Activated CD4-positive, CD25-positive, alpha-beta regulatory T cell (primary cell): ENCODE data around the gene MILR1.
"Not testable (repeated sequence)": the region's sequence is repeated elsewhere in the genome, so short reads cannot be mapped to it uniquely, and the experiment has no call there.

ENCODE experiments used
- DNase-seq, 4 experiments: peaks; one replicate each; lab custom pipeline; 2025; lab: John Stamatoyannopoulos, UW

The MILR1 gene

GRCh38 chr17:64428406-64428805, 20.5 kb upstream of the MILR1 start:
- DNase-seq, result no peak

DNA sequence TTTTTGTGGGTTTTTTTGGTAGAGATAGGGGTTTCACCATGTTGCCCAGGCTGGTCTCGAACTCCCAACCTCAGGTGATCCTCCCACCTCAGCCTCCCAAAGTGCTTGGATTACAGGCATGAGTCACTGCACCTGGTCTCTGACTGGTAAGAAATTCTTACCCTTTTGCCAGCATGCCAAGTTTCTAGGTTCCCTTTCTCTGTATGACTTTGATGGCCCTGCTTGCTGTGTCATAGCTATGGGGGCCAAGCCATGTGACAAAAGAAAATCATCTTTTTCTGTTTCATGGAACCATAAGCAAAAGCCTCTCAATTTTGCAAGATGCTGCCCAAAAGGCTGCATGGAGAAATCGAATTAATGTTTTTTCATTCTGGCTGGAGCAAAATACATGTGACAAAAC, 18.9 kb upstream of the MILR1 start:
- not testable (repeated sequence) for DNase-seq

GRCh38 chr17:64431534-64431933, 17.4 kb upstream of the MILR1 start:
- DNase-seq, result no peak

DNA sequence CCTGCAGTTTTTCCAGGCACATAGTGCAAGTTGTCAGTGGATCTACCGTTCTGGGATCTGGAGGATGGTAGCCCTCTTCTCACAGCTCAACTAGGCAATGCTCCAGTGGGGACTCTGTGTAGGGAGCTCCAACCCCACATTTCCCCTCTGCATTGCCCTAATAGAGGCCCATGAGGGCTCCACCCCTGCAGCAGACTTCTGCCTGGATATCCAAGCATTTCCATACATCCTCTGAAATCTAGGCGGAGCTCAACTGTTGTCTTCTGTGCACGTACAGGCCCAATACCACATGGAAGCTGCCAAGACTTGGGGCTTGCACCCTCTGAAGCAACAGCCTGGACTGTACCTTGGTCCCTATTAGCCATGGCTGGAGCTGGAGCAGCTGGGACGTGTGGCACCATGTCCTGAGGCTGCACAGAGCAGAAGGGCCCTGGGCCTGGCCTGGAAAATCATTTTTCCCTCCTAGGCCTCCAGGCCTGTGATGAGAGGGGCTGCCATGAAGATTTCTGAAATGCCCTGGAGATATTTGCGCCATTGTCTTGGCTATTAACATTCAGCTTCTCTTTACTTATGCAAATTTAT, 10.9 kb upstream of the MILR1 start:
- no peak for DNase-seq

- DNase-seq, result not testable (repeated sequence)
Measured at GRCh38 chr17:64439521-64439920, 9.4 kb upstream of the MILR1 start.

- DNase-seq, result no peak
Measured at GRCh38 chr17:64439956-64440355, 9.0 kb upstream of the MILR1 start.

DNA sequence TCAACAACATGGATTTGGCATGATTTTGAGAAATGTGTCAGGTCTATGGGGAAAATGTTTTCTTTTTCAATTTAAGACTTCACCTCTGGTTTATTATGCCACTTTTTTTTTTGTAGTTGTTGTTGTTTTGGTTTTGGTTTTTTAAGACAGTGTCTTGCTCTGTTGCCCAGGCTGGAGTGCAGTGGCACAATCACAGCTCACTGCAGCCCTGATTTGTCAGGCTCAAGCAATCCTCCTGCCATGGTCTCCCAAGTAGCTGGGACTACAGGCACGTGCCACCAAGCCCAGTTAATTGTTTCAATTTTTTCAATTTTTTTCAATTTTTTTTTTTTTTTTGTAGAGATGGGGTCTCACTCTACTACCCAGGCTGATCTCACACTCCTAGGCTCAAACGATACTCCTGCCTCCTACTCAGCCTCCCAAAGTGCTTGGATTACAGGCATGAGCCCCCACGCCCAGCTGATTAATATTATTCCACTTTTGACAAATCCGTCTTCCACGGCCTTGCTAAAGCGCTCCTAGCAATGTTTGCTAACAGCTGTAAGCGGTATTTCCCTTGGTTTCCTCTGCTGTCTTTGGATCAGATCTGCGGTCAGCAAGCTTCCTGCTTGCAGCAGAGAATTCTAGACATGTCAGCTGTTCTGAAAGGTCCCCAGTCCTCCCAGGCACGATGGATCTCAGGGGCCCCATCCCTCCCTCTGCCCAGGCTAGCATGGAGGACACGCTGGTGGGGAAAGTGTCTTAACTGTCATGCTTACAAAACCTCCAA, 7.0 kb upstream of the MILR1 start:
- no peak for DNase-seq

DNA sequence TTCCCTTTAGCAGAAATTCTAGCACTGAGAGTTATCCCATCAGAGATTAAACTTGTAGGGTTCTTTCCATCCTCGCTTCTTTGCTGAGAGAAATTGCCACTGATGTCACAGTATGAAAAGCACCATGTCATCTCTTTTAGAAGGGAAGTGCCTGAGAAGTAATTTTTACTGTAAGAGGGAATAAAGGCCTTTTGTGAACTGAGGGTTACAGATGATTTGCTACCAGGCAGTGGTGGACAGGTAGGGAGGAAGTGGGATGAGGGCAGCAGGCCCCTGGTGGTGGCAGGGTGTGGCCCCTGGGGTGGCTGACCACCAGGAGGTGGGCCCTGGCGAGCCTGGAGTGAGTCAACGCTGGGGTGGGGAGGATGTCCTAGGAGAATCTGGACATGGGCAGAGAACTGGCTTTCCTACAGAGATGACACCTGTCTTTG, 6.4 kb upstream of the MILR1 start:
- no peak for DNase-seq

DNA sequence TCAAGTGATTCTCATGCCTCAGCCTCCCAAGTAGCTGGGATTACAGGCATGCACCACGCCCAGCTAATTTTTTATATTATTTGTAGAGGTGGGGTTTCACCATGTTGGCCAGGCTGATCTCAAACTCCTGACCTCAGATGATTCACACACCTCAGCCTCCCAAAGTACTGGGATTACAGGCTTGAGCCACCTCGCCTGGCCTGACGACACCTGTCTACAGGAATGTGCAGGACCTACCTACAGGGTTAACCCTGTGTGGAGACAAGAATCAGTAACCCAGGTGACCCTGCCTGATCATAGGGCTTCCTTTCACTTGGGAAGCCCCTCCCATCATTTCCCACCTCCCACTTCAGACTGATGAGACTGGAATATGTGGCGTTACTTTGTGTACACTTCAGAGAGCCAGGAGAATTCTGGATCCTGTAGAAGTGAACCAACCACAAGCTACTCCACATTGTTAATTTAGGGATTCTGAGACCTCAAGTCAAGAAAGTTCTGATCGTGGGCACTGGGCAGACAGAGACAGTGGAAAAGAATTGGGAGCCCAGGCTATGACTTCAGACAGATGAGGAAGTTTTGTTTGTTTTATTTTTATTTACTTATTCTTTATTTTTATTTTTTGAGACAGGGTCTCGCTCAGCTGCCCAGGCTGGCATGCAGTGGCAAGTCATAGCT, 5.7 kb upstream of the MILR1 start:
- DNase-seq, result no peak

GRCh38 chr17:64447526-64447925, 1.4 kb upstream of the MILR1 start:
- no peak for DNase-seq

DNA sequence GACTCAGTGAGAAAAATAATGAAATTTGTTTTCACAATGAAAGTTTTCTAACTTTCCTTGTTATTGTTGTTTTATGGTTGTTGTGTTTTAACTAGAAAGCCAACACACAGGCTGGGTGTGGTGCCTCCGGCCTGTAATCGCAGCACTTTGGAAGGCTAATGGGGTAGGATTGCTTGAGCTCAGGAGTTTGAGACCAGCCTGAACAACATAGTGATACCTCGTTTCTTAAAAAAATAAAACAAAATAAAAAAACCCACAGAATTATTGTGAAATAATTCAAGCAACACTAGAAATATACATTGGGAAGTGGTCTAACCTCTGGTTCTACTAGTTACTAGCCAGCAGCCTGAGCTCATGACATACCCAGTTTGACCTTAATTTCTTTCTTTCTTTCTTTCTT, 630 bp downstream of the MILR1 start:
- DNase-seq, result no peak

GRCh38 chr17:64455993-64456885, 7.3 kb downstream of the MILR1 start:
- no peak for DNase-seq

DNA sequence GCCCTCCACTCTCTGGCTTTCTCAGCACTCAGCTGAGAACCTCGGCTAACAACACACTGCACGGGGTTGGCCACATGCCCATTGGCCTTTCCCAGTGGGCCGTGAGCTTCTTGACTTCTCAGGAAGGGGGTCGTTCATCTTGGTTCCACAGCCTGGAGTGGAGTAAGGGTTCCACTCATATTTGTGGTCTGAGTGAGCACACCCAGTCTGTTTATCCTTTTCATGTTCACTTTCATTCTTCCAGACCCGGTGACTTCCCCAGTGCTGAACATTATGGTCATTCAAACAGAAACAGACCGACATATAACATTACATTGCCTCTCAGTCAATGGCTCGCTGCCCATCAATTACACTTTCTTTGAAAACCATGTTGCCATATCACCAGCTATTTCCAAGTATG, 8.2 kb downstream of the MILR1 start:
- DNase-seq, result no peak

DNA sequence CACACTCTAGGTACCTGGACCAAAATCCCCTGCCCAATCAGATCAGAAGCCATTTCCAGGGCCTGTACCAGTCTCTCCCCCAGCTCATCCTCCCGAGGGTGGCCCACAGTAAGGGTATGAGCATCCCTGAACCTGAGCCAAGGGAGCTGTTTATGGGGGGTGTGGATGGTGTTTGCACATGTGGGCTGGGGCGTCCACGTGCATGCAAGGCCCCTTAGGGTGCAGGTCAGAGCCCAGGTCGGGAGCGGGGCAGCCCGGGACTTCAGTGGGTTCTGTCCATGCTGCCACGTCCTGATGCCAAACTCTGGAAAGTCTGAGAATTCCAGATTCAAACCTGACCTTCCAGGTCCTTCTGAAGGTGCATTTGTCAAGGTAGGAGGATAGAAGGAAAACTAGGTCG, 9.8 kb downstream of the MILR1 start:
- no peak for DNase-seq

DNA sequence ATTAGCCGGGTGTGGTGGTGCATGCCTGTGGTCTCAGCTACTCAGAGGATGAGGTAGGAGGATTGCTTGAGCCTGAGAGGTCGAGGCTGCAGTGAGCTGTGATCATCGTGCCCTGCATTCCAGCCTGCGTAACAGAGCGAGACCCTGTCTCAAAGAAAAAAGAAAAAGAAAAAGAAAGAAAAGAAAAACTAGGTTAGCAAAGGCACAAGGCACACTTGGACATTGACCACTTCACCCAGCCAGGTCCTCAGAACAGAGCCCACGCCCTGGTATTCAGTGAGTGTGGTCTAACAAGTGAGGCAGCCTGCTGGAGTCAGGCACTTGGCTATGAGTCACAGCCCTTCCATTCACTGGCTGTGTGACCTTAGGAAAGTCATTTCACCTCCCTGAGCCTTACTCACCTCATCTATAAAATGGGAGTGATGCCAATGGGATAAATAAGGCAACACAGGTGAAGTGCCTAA, 10.4 kb downstream of the MILR1 start:
- no peak for DNase-seq

DNA sequence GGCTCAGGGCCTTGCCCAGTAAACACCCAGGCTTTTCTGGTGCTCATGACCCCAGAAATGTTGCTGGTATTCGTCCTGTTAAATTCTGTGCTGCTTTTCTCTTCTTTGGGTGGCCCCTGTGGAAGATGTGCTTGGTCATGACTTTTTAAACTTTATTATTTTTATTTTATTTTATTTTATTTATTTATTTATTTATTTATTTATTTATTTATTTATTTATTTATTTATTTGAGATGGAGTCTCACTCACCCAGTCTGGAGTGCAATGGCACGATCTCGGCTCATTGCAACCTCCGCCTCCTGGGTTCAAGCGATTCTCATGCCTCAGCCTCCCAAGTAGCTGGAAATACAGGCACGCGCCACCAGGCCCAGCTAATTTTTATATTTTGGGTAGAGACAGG, 10.9 kb downstream of the MILR1 start:
- not testable (repeated sequence) for DNase-seq

DNA sequence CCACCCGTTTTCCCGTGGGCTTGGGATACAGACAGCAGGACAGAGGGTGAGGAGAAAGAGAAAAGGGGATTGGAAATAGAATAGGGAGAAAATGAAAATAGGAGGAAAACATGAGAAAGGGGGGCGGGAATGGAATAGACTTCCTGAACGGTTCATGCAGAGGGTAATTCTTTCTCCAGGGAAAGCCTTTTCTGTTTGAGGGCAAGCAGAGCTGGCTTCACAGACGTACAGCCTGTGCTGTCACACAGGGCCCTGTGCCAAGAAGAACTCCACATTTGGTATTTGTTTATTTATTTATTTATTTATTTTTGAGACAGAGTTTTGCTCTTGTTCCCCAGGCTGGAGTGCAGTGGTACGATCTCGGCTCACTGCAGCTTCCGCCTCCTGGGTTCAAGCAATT, 12.0 kb downstream of the MILR1 start:
- no peak for DNase-seq

DNA sequence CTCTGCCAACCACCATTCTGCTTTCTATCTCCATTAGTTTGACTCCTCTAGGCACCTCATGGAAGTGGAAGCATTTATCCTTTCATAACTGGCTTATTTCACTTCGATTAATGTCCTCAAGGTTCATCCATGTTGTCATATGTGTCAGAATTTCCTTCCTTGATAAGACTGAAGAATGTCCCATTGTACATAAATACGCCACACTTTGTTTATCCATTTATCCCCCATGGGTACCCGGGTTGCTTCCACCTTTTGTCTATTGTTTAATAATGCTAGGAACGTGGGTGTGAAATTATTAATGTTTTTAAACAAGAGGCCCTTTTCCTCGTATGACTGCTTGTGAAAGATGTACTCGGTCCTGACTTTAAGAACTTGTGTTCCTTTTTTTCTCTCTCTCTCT, 12.9 kb downstream of the MILR1 start:
- no peak for DNase-seq

GRCh38 chr17:64466019-64466735, 17.3 kb downstream of the MILR1 start:
- DNase-seq, result no peak

- DNase-seq, result not testable (repeated sequence)
Measured at GRCh38 chr17:64466834-64467233, 17.9 kb downstream of the MILR1 start.

- no peak for DNase-seq
Measured at GRCh38 chr17:64470625-64471024, 21.7 kb downstream of the MILR1 start.

DNA sequence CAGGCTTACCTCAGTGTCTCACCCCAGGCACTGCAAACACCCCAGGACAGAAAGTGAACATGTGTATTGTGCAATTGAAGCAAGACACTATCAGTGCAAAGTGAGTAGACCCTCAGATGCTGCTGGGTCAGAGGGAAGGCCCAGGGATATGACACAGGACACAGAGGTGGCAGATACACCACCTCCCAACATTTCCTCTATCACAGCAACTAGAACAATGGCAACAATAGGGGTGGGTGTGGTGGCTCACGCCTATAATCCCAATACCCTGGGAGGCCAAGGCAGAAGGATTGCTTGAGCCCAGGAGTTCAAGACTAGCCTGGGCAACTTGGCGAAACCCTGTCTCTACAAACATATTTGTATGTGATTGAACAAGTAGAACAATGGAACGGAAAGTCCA, 22.5 kb downstream of the MILR1 start:
- no peak for DNase-seq
